Measurements from ENCODE around the gene KLHL40.

KLHL40 gene

GRCh38 chr3:42661593-42662022 is 23.7 kb upstream of the KLHL40 start:
- no peak for TF ChIP-seq CTCF (IDR thresholded peaks at IDR 0.05; ENCODE audit: control insufficient read depth, extremely low read depth, insufficient read depth)
- DNase-seq (ENCODE audit: low read depth) = no peak
- no peak overlapping the region for H3K4me3 ChIP-seq (ENCODE audit: low read depth, low read length)

GRCh38 chr3:42662037-42662812 is 23.1 kb upstream of the KLHL40 start:
- no peak for DNase-seq (ENCODE audit: low read depth)
- no peak for TF ChIP-seq CTCF (IDR thresholded peaks at IDR 0.05; ENCODE audit: control insufficient read depth, extremely low read depth, insufficient read depth)
- H3K4me3 ChIP-seq (ENCODE audit: low read depth, low read length) = no peak overlapping the region

GRCh38 chr3:42662813-42663535 is 22.4 kb upstream of the KLHL40 start:
- DNase-seq (ENCODE audit: low read depth) = no peak
- H3K4me3 ChIP-seq (ENCODE audit: low read depth, low read length) = no peak overlapping the region
- no peak for TF ChIP-seq CTCF (IDR thresholded peaks at IDR 0.05; ENCODE audit: control insufficient read depth, extremely low read depth, insufficient read depth)

GRCh38 chr3:42663581-42664437 is 21.5 kb upstream of the KLHL40 start:
- H3K4me3 ChIP-seq (ENCODE audit: low read depth, low read length) = no peak overlapping the region
- no peak for TF ChIP-seq CTCF (IDR thresholded peaks at IDR 0.05; ENCODE audit: control insufficient read depth, extremely low read depth, insufficient read depth)
- no peak for DNase-seq (ENCODE audit: low read depth)

- H3K4me3 ChIP-seq (ENCODE audit: low read depth, low read length) = no peak overlapping the region
- DNase-seq (ENCODE audit: low read depth) = no peak
- TF ChIP-seq CTCF (IDR thresholded peaks at IDR 0.05; ENCODE audit: control insufficient read depth, extremely low read depth, insufficient read depth) = no peak
Observed at GRCh38 chr3:42664438-42664803, 20.9 kb upstream of the KLHL40 start.

GRCh38 chr3:42665050-42665878 is 20.1 kb upstream of the KLHL40 start:
- no peak for TF ChIP-seq CTCF (IDR thresholded peaks at IDR 0.05; ENCODE audit: control insufficient read depth, extremely low read depth, insufficient read depth)
- no peak overlapping the region for H3K4me3 ChIP-seq (ENCODE audit: low read depth, low read length)

More at GRCh38 chr3:42665050-42665878, 20.1 kb upstream of the KLHL40 start:
- no peak for DNase-seq (ENCODE audit: low read depth)
